G401 (cell line): ENCODE data around the gene TMEM150A. TPM values are rescaled to one million over a fixed set of nuclear protein-coding genes. Genes with fewer than 3 reads are reported as not detected.
A peak's percentile ranks its signal among the peaks of the same experiment; 100 is the strongest.
"Not testable (repeated sequence)": the region's sequence is repeated elsewhere in the genome, so short reads cannot be mapped to it uniquely, and the experiment has no call there.

Experiments used
- DNase-seq: peaks from one replicate; pipeline ENCODE4 v3.0.0-alpha.2; 2015; ENCODE audit warnings: low spot score
- in situ Hi-C: cut with HindIII; loops from 2 replicates; pipeline ENCODE4 v1.10.0; 2016; ENCODE audit warnings: low sequenced_read_pairs, mixed read lengths
- total RNA-seq: library from RNA; depleted of rRNA; stranded (reverse); fragments of >200 nt; shearing (Covaris generic); gene quantifications from 2 replicates; pipeline ENCODE4 v1.2.3, GENCODE V29; 2014

The TMEM150A gene
- total RNA-seq, 1 experiment from 2014 or later = 20.7 TPM

- in situ Hi-C loops, DNase-seq: not testable (repeated sequence)
Observed at GRCh38 chr2:85614757-85615156, 12.3 kb upstream of the TMEM150A start.

- no peak for DNase-seq
- in situ Hi-C loops = no loop called here
Observed at GRCh38 chr2:85613717-85614515, 11.4 kb upstream of the TMEM150A start.

GRCh38 chr2:85611705-85612587 is 9.4 kb upstream of the TMEM150A start, which contains the start of gene C2orf68:
C2orf68 (minus strand) TSS chr2:85612066; CDS start chr2:85611984, 82 bp downstream.
- in situ Hi-C loops = no loop called here
- peak; percentile 90 for DNase-seq

GRCh38 chr2:85611217-85611704 is 8.8 kb upstream of the TMEM150A start:
- no peak for DNase-seq
- in situ Hi-C loops = no loop called here

GRCh38 chr2:85607268-85608215 is 5.0 kb upstream of the TMEM150A start:
- in situ Hi-C loops = no loop called here
- no peak for DNase-seq

- in situ Hi-C loops = no loop called here
- no peak for DNase-seq
Observed at GRCh38 chr2:85606116-85606455, 3.6 kb upstream of the TMEM150A start.

- no peak for DNase-seq
Observed at GRCh38 chr2:85605406-85606115, 3.1 kb upstream of the TMEM150A start.

GRCh38 chr2:85604568-85605339 is 2.3 kb upstream of the TMEM150A start:
- no peak for DNase-seq
- in situ Hi-C loops = no loop called here

More at GRCh38 chr2:85605406-85606115, 3.1 kb upstream of the TMEM150A start:
- in situ Hi-C loops = no loop called here

GRCh38 chr2:85604133-85604444 is 1.6 kb upstream of the TMEM150A start:
- in situ Hi-C loops, DNase-seq: not testable (repeated sequence)

- in situ Hi-C loops = no loop called here
- peak; percentile 40 for DNase-seq
Observed at GRCh38 chr2:85601771-85602475, 575 bp downstream of the TMEM150A start.

GRCh38 chr2:85600951-85601770 is 1.3 kb downstream of the TMEM150A start:
- in situ Hi-C loops = no loop called here
- no peak for DNase-seq

- in situ Hi-C loops = no loop called here
- DNase-seq = no peak
Observed at GRCh38 chr2:85600235-85600575, 2.3 kb downstream of the TMEM150A start.

GRCh38 chr2:85599468-85600234 is 2.8 kb downstream of the TMEM150A start:
- DNase-seq = no peak
- in situ Hi-C loops = no loop called here

- in situ Hi-C loops = no loop called here
- DNase-seq = no peak
Observed at GRCh38 chr2:85598594-85599340, 3.7 kb downstream of the TMEM150A start.

GRCh38 chr2:85597241-85597640 is 5.3 kb downstream of the TMEM150A start:
- DNase-seq = no peak
- in situ Hi-C loops = no loop called here
